HCT116 (cell line): Measurements from ENCODE around the gene GMEB2. TPM values are rescaled to one million over a fixed set of nuclear protein-coding genes. Genes with fewer than 3 reads are reported as not detected.

ENCODE experiments used
- ATAC-seq: fragments of 200-7000 bp; cut with Tn5 transposase; 2 replicates; pipeline ENCODE4 v1.9.1; 2020; ENCODE audit warnings: mild to moderate bottlenecking, moderate library complexity
- BruUV-seq: library from RNA; stranded (reverse); fragments of 400-500 nt; replicated peaks from 2 replicates; lab custom pipeline; 2021; lab: Mats Ljungman, UMichigan
- CTCF ChIA-PET: fragments of 300-600 bp; sonication (Branson Sonifier 250); formaldehyde crosslinking; loops from one replicate; lab custom pipeline; 2021; ENCODE audit warnings: antibody characterized with exemption; lab: Charles Lee
- POLR2A ChIA-PET: fragments of 300-600, 350-600 bp; sonication (Branson Sonifier 250); formaldehyde crosslinking; loops from one replicate; lab custom pipeline; 2021; ENCODE audit warnings: antibody characterized with exemption; lab: Charles Lee
- RAD21 ChIA-PET, 2 experiments: fragments of 300-600 bp; sonication (Branson Sonifier 250); formaldehyde crosslinking; loops; one replicate each; lab custom pipeline; 2023; ENCODE audit warnings: low total read pairs in 2 of 2; ENCODE audit not compliant: uncharacterized antibody in 2 of 2, unreplicated experiment in 2 of 2, low non-redundant PET in 1 of 2; lab: Charles Lee
- DNase-seq: peaks from one replicate; pipeline ENCODE4 v3.0.0-alpha.2; 2010; ENCODE audit warnings: low read depth, low spot score
- H2AFZ ChIP-seq: fragments of 200-600 bp; shearing (Covaris generic), sonication (generic); 2 replicates; pipeline ENCODE4 v1.6.1; 2017; ENCODE audit warnings: low read depth, mixed run types, mixed read lengths, antibody characterized with exemption, low read length; ENCODE audit not compliant: poor library complexity, severe bottlenecking
- H3K27ac ChIP-seq: 2 replicates; pipeline ENCODE4 v1.5.1; 2012; ENCODE audit warnings: low read depth, low read length
- H3K27me3 ChIP-seq: fragments of 200-600 bp; sonication (generic); 2 replicates; pipeline ENCODE4 v1.6.1; 2016; ENCODE audit warnings: mixed run types, low read length, mixed read lengths; ENCODE audit not compliant: insufficient read depth
- H3K36me3 ChIP-seq, 2 experiments: fragments of 200-500 bp in 1 of 2; fragments of 200-600 bp in 1 of 2; sonication (Bioruptor generic) in 1 of 2; sonication (generic) in 1 of 2; 2 replicates each; pipeline versions ENCODE4 v1.5.1 to v1.6.1; 2014 to 2016; ENCODE audit warnings: low read length in 2 of 2, inconsistent platforms in 1 of 2, mixed read lengths in 1 of 2, mixed run types in 1 of 2; ENCODE audit not compliant: insufficient read depth in 2 of 2, control insufficient read depth in 1 of 2
- H3K4me1 ChIP-seq, 2 experiments: fragments of 200-600 bp in 1 of 2; sonication (generic) in 1 of 2; 2 replicates each; pipeline versions ENCODE4 v1.5.1 to v1.6.1; 2012 to 2017; ENCODE audit warnings: low read length in 2 of 2, inconsistent platforms in 1 of 2, mild to moderate bottlenecking in 1 of 2, mixed read lengths in 1 of 2, mixed run types in 1 of 2, moderate library complexity in 1 of 2; ENCODE audit not compliant: insufficient read depth in 2 of 2, control insufficient read depth in 1 of 2
- H3K4me2 ChIP-seq: fragments of 200-600 bp; sonication (generic); 2 replicates; pipeline ENCODE4 v1.6.1; 2017; ENCODE audit warnings: mixed run types, low read length, mixed read lengths
- H3K4me3 ChIP-seq, 2 experiments: fragments of 200-600 bp in 1 of 2; sonication (generic) in 1 of 2; replicated peaks in 1 of 2; 2 replicates each; pipeline ENCODE4 v1.5.1; 2011 to 2016; ENCODE audit warnings: low read length in 2 of 2, control low read depth in 1 of 2, low read depth in 1 of 2, mild to moderate bottlenecking in 1 of 2, mixed read lengths in 1 of 2, mixed run types in 1 of 2
- H3K79me2 ChIP-seq: fragments of 200-600 bp; sonication (generic); 2 replicates; pipeline ENCODE4 v1.6.1; 2017; ENCODE audit warnings: mild to moderate bottlenecking, mixed run types, low read length, moderate library complexity, mixed read lengths; ENCODE audit not compliant: insufficient read depth
- H3K9ac ChIP-seq: fragments of 200-600 bp; sonication (generic); 2 replicates; pipeline ENCODE4 v1.6.1; 2016; ENCODE audit warnings: low read length, mixed read lengths
- H3K9me2 ChIP-seq: fragments of 200-600 bp; sonication (generic), shearing (Covaris generic); 2 replicates; pipeline ENCODE4 v1.6.1; 2017; ENCODE audit warnings: mixed run types, mild to moderate bottlenecking, moderate library complexity; ENCODE audit not compliant: insufficient read depth
- H3K9me3 ChIP-seq, 2 experiments: fragments of 200-500 bp in 1 of 2; fragments of 200-600 bp in 1 of 2; sonication (Bioruptor generic) in 1 of 2; sonication (generic) in 1 of 2; 2 replicates each; pipeline ENCODE4 v1.6.1; 2014 to 2017; ENCODE audit warnings: low read length in 2 of 2, mixed read lengths in 2 of 2, inconsistent platforms in 1 of 2, low read depth in 1 of 2, mild to moderate bottlenecking in 1 of 2, mixed run types in 1 of 2, moderate library complexity in 1 of 2; ENCODE audit not compliant: control insufficient read depth in 1 of 2, insufficient read depth in 1 of 2
- H4K20me1 ChIP-seq: fragments of 200-600 bp; sonication (generic), shearing (Covaris generic); 2 replicates; pipeline ENCODE4 v1.6.1; 2017; ENCODE audit warnings: mixed run types, mild to moderate bottlenecking, moderate library complexity; ENCODE audit not compliant: insufficient read depth
- EGR1 ChIP-seq: IDR thresholded peaks from 2 replicates; pipeline ENCODE4 v1.6.1; 2012; ENCODE audit warnings: low read depth
- EZH2 ChIP-seq: fragments of 200-600 bp; sonication (generic); IDR thresholded peaks from 2 replicates; pipeline ENCODE4 v1.6.1; 2017; ENCODE audit warnings: antibody characterized with exemption, mixed run types
- EZH2phosphoT487 ChIP-seq: fragments of 200-600 bp; IDR thresholded peaks from 2 replicates; pipeline ENCODE4 v1.6.1; 2018; ENCODE audit warnings: antibody characterized with exemption, borderline replicate concordance
- POLR2AphosphoS5 ChIP-seq: IDR thresholded peaks from 2 replicates; pipeline ENCODE4 v1.6.1; 2011; ENCODE audit warnings: mild to moderate bottlenecking, low read depth, low read length, moderate library complexity
- SIN3A ChIP-seq: IDR thresholded peaks from 2 replicates; pipeline ENCODE4 v1.6.1; 2012; ENCODE audit warnings: low read depth
- SRF ChIP-seq: IDR thresholded peaks from 2 replicates; pipeline ENCODE4 v1.6.1; 2012; ENCODE audit warnings: low read depth
- TCF7L2 ChIP-seq: IDR thresholded peaks from 2 replicates; pipeline ENCODE4 v1.7.0; 2011; ENCODE audit warnings: borderline replicate concordance, inconsistent platforms; ENCODE audit not compliant: insufficient read depth, insufficient read length; ENCODE audit errors: extremely low read depth
- intact Hi-C: fragments of 100-400 bp; cut with micrococcal nuclease; formaldehyde crosslinking; loops from 2 replicates; pipeline ENCODE4 v1.10.0; 2022
- total RNA-seq: library from RNA; stranded (reverse); gene quantifications from one replicate; pipeline ENCODE4 v1.2.1, GENCODE V29; 2021; ENCODE audit not compliant: unreplicated experiment

The GMEB2 gene
- total RNA-seq, 1 experiment from 2014 or later, result 13.9 TPM

- H3K9me3 ChIP-seq, result no peaks in the 10 kb centered on the region
- H3K9ac ChIP-seq, result no peak overlapping the region
- H3K27ac ChIP-seq, result peak overlapping the region; percentile 72; the same call in 1 of the 2 replicates
- peak overlapping the region; percentile 76 for H3K4me2 ChIP-seq
- H3K79me2 ChIP-seq, result no peaks in the 10 kb centered on the region
- H3K27me3 ChIP-seq, result no peaks in the 10 kb centered on the region
- no peaks in the 10 kb centered on the region for H4K20me1 ChIP-seq
- H2AFZ ChIP-seq, result no peak overlapping the region
- DNase-seq (no peak), ATAC-seq (no peak)
- POLR2A ChIA-PET, result no interaction called here
- no peak for TF ChIP-seq EZH2
- no peak for TF ChIP-seq TCF7L2
- no peak for TF ChIP-seq SIN3A
- TF ChIP-seq SRF, result no peak
- TF ChIP-seq EGR1, result no peak
- TF ChIP-seq POLR2AphosphoS5, result no peak
- no peak for TF ChIP-seq EZH2phosphoT487
- CTCF ChIA-PET, result interaction anchor here (3.3 kb wide), 1 partner anchor 433 kb away, joined by 30 read pairs; no protein-coding TSS in a partner anchor
- H3K4me3 ChIP-seq, result peak overlapping the region in 1 of 2 experiments; percentile 64; a peak in 3 of 4 replicates
- intact Hi-C loops, result no loop called here
- H3K9me2 ChIP-seq, result no peaks in the 10 kb centered on the region
- no peaks in the 10 kb centered on the region for H3K36me3 ChIP-seq
- BruUV-seq, result no TSS peak
- peaks cover 52 to 95% of the 10 kb centered on the region in 2 experiments for H3K4me1 ChIP-seq
- RAD21 ChIA-PET, result no interaction called here
Observed at GRCh38 chr20:63540417-63541186, 86.3 kb downstream of the GMEB2 start.
